GM12875 (cell line): Measurements from ENCODE around the gene TSHB.
A peak's percentile ranks its signal among the peaks of the same experiment; 100 is the strongest.

ENCODE experiments used
- H3K4me3 ChIP-seq: one replicate; pipeline ENCODE4 v1.5.1; 2011; ENCODE audit warnings: low read depth, low read length, control low read depth
- CTCF ChIP-seq: IDR thresholded peaks from 2 replicates; pipeline ENCODE4 v1.5.1; 2011; ENCODE audit warnings: low read depth, mild to moderate bottlenecking, control low read depth, inconsistent platforms, low read length, moderate library complexity, borderline replicate concordance; ENCODE audit not compliant: insufficient read depth

Gene TSHB

GRCh38 chr1:115036814-115037507 is 7.3 kb downstream of the TSHB start:
- TF ChIP-seq CTCF: no peak
- H3K4me3 ChIP-seq: no peak overlapping the region

- no peak for TF ChIP-seq CTCF
Observed at GRCh38 chr1:115040501-115040900, 10.9 kb downstream of the TSHB start.

GRCh38 chr1:115041654-115042053 is 12.0 kb downstream of the TSHB start:
- H3K4me3 ChIP-seq: no peak overlapping the region
- TF ChIP-seq CTCF: 0 out of 2 replicates have a peak, but pooled peaks have one; percentile 8

More at GRCh38 chr1:115040501-115040900, 10.9 kb downstream of the TSHB start:
- no peak overlapping the region for H3K4me3 ChIP-seq

- no peak for TF ChIP-seq CTCF
- H3K4me3 ChIP-seq: no peak overlapping the region
Observed at GRCh38 chr1:115046751-115047150, 17.1 kb downstream of the TSHB start.

GRCh38 chr1:115051850-115052249 is 22.2 kb downstream of the TSHB start:
- H3K4me3 ChIP-seq: no peak overlapping the region
- no peak for TF ChIP-seq CTCF

- peak; percentile 77 for TF ChIP-seq CTCF
Observed at GRCh38 chr1:115052454-115053083, 22.9 kb downstream of the TSHB start.

GRCh38 chr1:115056395-115056798 is 26.8 kb downstream of the TSHB start:
- no peak overlapping the region for H3K4me3 ChIP-seq
- TF ChIP-seq CTCF: no peak

More at GRCh38 chr1:115052454-115053083, 22.9 kb downstream of the TSHB start:
- H3K4me3 ChIP-seq: no peak overlapping the region
